GM04504 (cell line): ENCODE results near the gene ST6GALNAC6.
A peak's percentile ranks its signal among the peaks of the same experiment; 100 is the strongest.
"Not testable (repeated sequence)": the region's sequence is repeated elsewhere in the genome, so short reads cannot be mapped to it uniquely, and the experiment has no call there.

ENCODE experiments used
- DNase-seq: peaks from one replicate; pipeline ENCODE4 v3.0.0-alpha.2; 2012; ENCODE audit warnings: low read depth

Gene ST6GALNAC6

GRCh38 chr9:127873223-127873691 is 26.1 kb downstream of the ST6GALNAC6 start:
- no peak for DNase-seq

- DNase-seq: no peak
Measured at GRCh38 chr9:127872369-127873222, 26.8 kb downstream of the ST6GALNAC6 start.

GRCh38 chr9:127871531-127871930 is 27.9 kb downstream of the ST6GALNAC6 start:
- no peak for DNase-seq

- no peak for DNase-seq
Measured at GRCh38 chr9:127870887-127871286, 28.5 kb downstream of the ST6GALNAC6 start.

- DNase-seq: not testable (repeated sequence)
Measured at GRCh38 chr9:127870153-127870491, 29.3 kb downstream of the ST6GALNAC6 start.

GRCh38 chr9:127869310-127870152 is 29.9 kb downstream of the ST6GALNAC6 start:
- DNase-seq: peak; percentile 58

GRCh38 chr9:127868278-127868902 is 31.0 kb downstream of the ST6GALNAC6 start:
- no peak for DNase-seq

GRCh38 chr9:127867356-127868277 is 31.8 kb downstream of the ST6GALNAC6 start:
- DNase-seq: no peak

- no peak for DNase-seq
Measured at GRCh38 chr9:127866535-127866934, 32.9 kb downstream of the ST6GALNAC6 start.

GRCh38 chr9:127865645-127866464 is 33.5 kb downstream of the ST6GALNAC6 start:
- no peak for DNase-seq

GRCh38 chr9:127863191-127863621 is 36.2 kb downstream of the ST6GALNAC6 start:
- DNase-seq: no peak

- DNase-seq: no peak
Measured at GRCh38 chr9:127862075-127863011, 37.1 kb downstream of the ST6GALNAC6 start.

- DNase-seq: no peak
Measured at GRCh38 chr9:127860779-127861178, 38.6 kb downstream of the ST6GALNAC6 start.

GRCh38 chr9:127860260-127860659 is 39.1 kb downstream of the ST6GALNAC6 start:
- no peak for DNase-seq

GRCh38 chr9:127858041-127858512 is 41.3 kb downstream of the ST6GALNAC6 start:
- no peak for DNase-seq

- DNase-seq: no peak
Measured at GRCh38 chr9:127857278-127857677, 42.1 kb downstream of the ST6GALNAC6 start.

- DNase-seq: no peak
Measured at GRCh38 chr9:127856729-127857116, 42.7 kb downstream of the ST6GALNAC6 start.

- no peak for DNase-seq
Measured at GRCh38 chr9:127856094-127856728, 43.2 kb downstream of the ST6GALNAC6 start.

- no peak for DNase-seq
Measured at GRCh38 chr9:127855522-127855921, 43.9 kb downstream of the ST6GALNAC6 start.
